NCI-H510A (cell line): ENCODE results near the gene SMC3.
A peak's percentile ranks its signal among the peaks of the same experiment; 100 is the strongest.

Experiments
- DNase-seq: peaks from one replicate; lab custom pipeline; 2025; lab: John Stamatoyannopoulos, UW

Gene SMC3

DNA sequence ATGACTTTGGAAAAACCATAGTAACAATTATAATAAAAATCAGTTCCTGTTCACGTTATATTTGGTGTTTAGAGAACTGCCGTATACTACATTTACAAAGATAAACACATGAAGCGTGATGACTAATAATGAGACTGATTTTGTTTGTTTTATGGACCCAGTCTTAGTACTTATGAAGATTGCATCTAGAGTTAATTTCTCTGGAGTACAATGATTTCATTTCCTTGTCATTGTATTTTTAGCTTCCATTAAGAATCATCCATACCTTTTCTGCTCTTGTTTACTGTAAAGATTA, 79.6 kb downstream of the SMC3 start:
- DNase-seq, result no peak

- DNase-seq, result no peak
These were observed 81.3 kb downstream of the SMC3 start for GRCh38 chr10:110648692-110649346.

DNA sequence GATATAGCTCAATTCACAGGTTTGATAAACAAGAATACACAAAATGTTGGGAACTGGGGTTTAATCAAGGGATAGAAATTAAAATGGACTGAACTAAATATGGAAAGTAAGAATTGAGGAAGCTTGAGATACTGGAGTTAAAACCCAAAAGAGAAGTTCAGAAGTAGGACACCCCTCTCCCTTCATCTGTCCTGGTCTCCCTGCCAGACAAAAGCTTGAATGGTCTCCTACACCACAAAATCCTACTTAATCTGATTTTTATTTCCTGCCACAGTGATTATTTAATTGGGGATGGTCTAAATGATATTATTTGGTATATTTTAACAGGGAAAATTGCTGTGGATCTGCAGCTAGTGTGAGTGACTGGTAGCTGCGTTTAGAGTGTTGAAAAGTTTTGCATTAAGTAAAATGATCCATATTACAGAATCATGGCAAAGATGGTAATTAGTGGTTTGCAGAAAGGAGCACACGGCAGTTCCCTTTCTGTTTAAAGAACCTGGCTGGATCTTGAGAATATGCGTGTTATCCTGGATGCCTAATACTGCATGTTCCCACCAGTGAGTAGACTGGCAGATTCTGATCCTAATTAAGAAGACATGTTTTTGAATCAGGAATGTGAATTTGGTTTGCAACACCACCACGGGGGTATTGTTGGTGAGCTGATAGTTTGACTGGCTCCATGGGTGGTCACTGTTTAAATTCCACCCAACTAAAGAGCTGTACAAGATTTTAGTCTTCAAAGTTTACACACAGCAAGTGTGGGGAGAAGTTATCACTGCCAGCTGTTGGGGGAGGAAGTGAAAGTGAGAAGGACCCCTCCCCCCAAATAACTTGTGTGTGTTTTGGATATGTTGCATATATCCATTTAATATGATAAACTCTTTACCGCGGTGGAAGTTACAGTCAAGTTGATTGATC, 82.1 kb downstream of the SMC3 start:
- no peak for DNase-seq

DNA sequence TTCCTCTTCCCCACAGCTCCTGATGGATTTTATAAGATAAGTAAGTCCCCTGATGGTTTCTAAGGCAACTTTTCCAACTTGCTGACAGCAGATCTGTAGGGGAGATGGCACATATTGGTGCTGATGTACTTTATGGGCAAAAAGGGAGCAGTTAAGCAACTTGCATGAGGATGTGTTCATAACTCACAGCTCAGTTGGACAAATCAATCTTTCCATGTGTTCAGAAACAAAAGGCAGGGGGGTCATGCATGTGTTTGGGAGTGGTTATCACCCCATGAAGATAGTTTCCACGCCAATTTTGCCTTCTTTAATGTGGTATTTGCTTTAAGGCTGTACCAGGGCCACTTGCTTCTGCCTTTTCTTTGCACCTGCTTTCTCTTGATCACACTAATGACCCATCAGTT, 82.8 kb downstream of the SMC3 start:
- DNase-seq, result no peak

DNA sequence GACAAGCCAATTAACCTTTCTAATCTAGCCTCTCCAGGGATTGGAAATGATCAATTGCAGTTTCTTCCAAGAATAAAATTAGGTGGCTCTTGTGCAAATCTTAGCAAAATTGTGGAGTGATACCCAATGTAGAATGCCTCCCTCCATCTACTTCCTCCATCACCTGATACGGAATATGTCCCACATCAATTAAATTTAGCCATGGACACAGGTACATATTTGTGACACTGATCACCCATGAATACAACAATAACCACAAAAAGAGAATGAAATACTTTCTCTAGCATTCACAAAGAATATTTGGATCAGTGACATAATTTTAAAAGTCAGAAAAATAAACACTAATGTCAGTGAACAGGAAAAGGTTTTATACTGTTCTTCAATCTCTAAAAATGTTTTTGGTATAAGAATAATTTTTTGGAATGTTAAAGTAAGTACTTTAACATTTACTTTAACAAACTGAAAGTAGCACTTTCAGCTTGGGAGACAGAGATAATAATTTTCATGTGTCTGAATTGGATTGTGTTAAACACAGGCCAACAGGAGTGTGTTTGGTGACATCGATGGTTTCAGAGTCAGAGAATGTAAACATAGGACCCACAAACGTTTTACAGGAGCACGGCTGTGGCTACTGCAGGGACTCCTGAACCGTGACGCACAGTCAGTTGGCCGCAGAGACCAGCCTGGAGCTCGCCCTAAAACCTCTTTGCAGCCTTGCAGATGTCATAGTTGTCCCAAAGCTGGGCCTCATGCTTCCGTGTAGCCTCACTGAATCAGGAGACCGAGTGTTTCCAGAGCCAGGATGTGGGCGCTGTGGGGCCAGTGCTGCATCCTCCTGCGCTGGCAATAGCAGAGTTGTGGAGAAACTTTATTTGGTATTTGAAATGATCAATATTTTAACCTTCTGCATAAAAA, 83.8 kb downstream of the SMC3 start:
- peak; percentile 58 for DNase-seq

DNA sequence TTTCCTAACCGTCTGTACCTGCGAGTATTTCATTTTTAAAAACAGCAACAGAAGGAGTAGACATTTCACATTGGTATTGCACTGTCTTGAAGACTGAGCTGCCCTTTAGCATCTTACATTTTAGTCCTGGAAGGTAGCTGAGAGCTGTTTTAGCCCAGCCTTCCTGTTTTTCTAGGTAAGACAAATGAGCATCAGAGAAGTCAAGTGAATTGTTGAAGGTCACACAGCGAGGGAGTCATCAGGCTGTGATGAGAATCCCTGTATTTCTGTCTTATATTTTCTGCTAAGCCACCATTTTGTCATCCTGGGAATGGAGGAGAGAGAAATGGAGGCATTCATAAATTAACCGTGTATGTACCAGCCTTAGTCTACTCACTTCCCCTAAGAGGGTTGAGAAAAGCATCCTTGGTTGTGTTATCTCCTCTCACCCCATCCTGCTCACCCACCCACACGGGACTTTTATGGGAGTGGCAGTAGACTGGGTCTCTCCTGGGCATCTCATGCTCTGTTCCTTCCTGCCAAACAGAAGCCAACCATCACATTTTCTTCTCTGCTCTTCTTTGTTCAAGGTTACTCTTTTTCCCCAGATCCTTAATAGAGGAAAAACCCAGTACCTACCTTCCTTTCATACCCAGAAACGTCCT, 85.1 kb downstream of the SMC3 start:
- DNase-seq, result no peak
